ENCODE results near the gene LMAN2. TPM values are rescaled to one million over a fixed set of nuclear protein-coding genes. Genes with fewer than 3 reads are reported as not detected.

Gene LMAN2
- total and polyA plus RNA-seq, 2 experiments from 2014 or later = 153 to 227 TPM

- TF ChIP-seq REST (IDR thresholded peaks at IDR 0.05; ENCODE audit: unreplicated experiment) (no peak), EZH2 (IDR thresholded peaks at IDR 0.05; ENCODE audit: low read depth, unreplicated experiment) (no peak), CTCF (conservative IDR thresholded peaks at IDR 0.05; ENCODE audit: low read depth in 2 of 2) (no peak), JUNB (IDR thresholded peaks at IDR 0.05; ENCODE audit: unreplicated experiment) (no peak), ZNF114 (CRISPR knock-in tag; IDR thresholded peaks at IDR 0.05) (no peak), EZH2phosphoT487 (IDR thresholded peaks at IDR 0.05; ENCODE audit: unreplicated experiment) (no peak), ZNF331 (CRISPR knock-in tag; IDR thresholded peaks at IDR 0.05; ENCODE audit: low read depth) (no peak), POLR2AphosphoS5 (IDR thresholded peaks at IDR 0.05; ENCODE audit: low read depth) (no peak)
These were observed 18.4 kb upstream of the LMAN2 start (continued) for GRCh38 chr5:177369645-177370440.

DNA sequence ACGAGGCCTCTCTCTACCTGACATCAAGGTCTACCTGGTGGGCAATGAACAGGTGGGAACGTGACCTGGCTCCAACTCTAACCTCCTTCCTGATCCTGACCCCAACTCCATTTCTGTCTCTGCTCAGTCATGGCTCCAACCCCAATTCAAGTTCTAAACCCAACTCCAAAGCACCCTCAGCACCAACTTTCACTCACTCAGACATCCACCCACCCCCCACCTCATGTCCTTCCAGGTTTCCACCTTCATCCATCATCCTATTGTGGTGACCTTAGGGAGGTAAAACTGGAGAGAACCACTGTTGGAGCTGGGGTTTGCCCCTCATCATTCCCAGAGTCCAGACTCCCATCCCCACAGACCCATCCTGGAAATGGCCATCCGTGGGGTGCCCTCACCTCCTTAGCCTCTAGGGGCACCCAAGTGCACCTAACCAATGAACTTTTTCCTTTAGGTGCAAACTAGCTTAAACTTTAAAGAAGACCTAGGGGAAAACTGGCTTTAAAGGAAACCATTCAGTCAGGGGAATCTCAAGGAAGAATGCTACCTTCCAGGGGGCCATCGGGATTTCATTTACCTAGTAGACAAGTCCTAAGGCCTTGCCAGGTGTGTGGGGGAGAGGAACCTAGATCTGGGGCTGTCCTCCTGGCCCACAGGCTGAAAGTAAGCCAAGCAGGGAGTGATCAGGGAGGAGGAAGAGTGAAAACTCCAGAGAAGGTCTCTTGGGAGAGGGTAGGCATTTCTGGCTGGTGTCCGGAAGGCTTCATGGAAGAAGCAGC lies 17.6 kb upstream of the LMAN2 start:
- Histone ChIP-seq H3K4me2 (no peak overlapping the region), H3K9me2 (ENCODE audit: insufficient read depth) (no peaks in the 10 kb centered on the region), H3K27me3 (ENCODE audit: insufficient read depth) (peaks cover 15% of the 10 kb centered on the region), H3F3A (replicated peaks; ENCODE audit: low read depth) (0 out of 2 replicates have a peak, but pooled peaks cover 18% of the 10 kb centered on the region), H3K36me3 (ENCODE audit: insufficient read depth) (no peaks in the 10 kb centered on the region), H2AFZ (no peak overlapping the region), H3K4me3 (no peak overlapping the region), H3K79me2 (replicated peaks; ENCODE audit: insufficient read depth) (no peaks in the 10 kb centered on the region), H4K20me1 (replicated peaks; ENCODE audit: insufficient read depth) (no peaks in the 10 kb centered on the region; the same call in 1 of the 2 replicates), H3K27ac (ENCODE audit: low read depth) (no peak overlapping the region), H3K4me1 (ENCODE audit: insufficient read depth) (peaks cover 50% of the 10 kb centered on the region)
- 0 out of 3 replicates have a peak, but pooled peaks have one; percentile 1 for ATAC-seq
- no peaks in the 10 kb centered on the region; the same call in 2 of the 3 replicates for H3K9me3 Mint-ChIP-seq
- no peak overlapping the region for H3K27ac Mint-ChIP-seq
- peaks cover 32% of the 10 kb centered on the region for H3K27me3 Mint-ChIP-seq (ENCODE audit: insufficient read depth, low read depth, poor library complexity)
- peaks cover 11% of the 10 kb centered on the region for H3K36me3 Mint-ChIP-seq (ENCODE audit: low read depth)
- DNase-seq (ENCODE audit: low spot score) = peak; percentile 76
- TF ChIP-seq NANOG (IDR thresholded peaks at IDR 0.05; ENCODE audit: borderline replicate concordance) (no peak), CTCF (conservative IDR thresholded peaks at IDR 0.05; ENCODE audit: low read depth in 2 of 2) (peak; percentile 59 to 71)
- H3K4me3 Mint-ChIP-seq = peak overlapping the region; percentile 90; the same call in 2 of the 3 replicates
- peaks cover 54% of the 10 kb centered on the region for H3K4me1 Mint-ChIP-seq

All from GM23338 (cell line).